Keratinocyte (primary cell): Measurements from ENCODE around the gene DOCK3. TPM values are rescaled to one million over a fixed set of nuclear protein-coding genes. Genes with fewer than 3 reads are reported as not detected.
A peak's percentile ranks its signal among the peaks of the same experiment; 100 is the strongest.
"Not testable (repeated sequence)": the region's sequence is repeated elsewhere in the genome, so short reads cannot be mapped to it uniquely, and the experiment has no call there.

Experiments used
- DNase-seq: peaks from one replicate; pipeline ENCODE4 v3.0.0-alpha.2; 2011; ENCODE audit warnings: low read depth, missing footprints, low spot score
- FAIRE-seq: peaks from 2 replicates; lab custom pipeline; 2011; peaks lifted over from hg19 to GRCh38; lab: Jason Lieb, UNC
- H2AFZ ChIP-seq: 2 replicates; pipeline ENCODE4 v1.6.0; 2012; ENCODE audit warnings: low read length, control low read depth, inconsistent platforms; ENCODE audit not compliant: control insufficient read depth
- H3K27ac ChIP-seq: 2 replicates; pipeline ENCODE4 v1.5.1; 2011; ENCODE audit warnings: low read length; ENCODE audit not compliant: control insufficient read depth, insufficient read depth
- H3K27me3 ChIP-seq: 3 replicates; pipeline ENCODE4 v1.6.0; 2011; ENCODE audit warnings: low read length; ENCODE audit not compliant: control insufficient read depth, insufficient read depth; ENCODE audit errors: extremely low read depth
- H3K36me3 ChIP-seq, 2 experiments: 2 replicates in 1 of 2; 3 replicates in 1 of 2; pipeline ENCODE4 v1.5.1; 2011; ENCODE audit warnings: low read length in 2 of 2, mild to moderate bottlenecking in 1 of 2; ENCODE audit not compliant: control insufficient read depth in 2 of 2, insufficient read depth in 2 of 2; ENCODE audit errors: extremely low read depth in 1 of 2
- H3K4me1 ChIP-seq: 3 replicates; pipeline ENCODE4 v1.5.1; 2011; ENCODE audit warnings: low read length; ENCODE audit not compliant: control insufficient read depth, insufficient read depth; ENCODE audit errors: extremely low read depth
- H3K4me2 ChIP-seq: 3 replicates; pipeline ENCODE4 v1.6.0; 2011; ENCODE audit warnings: low read depth, low read length; ENCODE audit not compliant: control insufficient read depth, insufficient read depth; ENCODE audit errors: extremely low read depth
- H3K4me3 ChIP-seq, 3 experiments: fragments of 200-600 bp in 1 of 3; sonication (generic) in 1 of 3; 2 replicates in 2 of 3; 3 replicates in 1 of 3; pipeline ENCODE4 v1.5.1; 2011 to 2016; ENCODE audit warnings: low read length in 3 of 3, mild to moderate bottlenecking in 3 of 3, control low read depth in 2 of 3, inconsistent platforms in 1 of 3, low read depth in 1 of 3, mixed read lengths in 1 of 3, mixed run types in 1 of 3, moderate library complexity in 1 of 3; ENCODE audit not compliant: control insufficient read depth in 2 of 3, insufficient read depth in 2 of 3; ENCODE audit errors: extremely low read depth in 1 of 3
- H3K79me2 ChIP-seq: 2 replicates; pipeline ENCODE4 v1.6.0; 2012; ENCODE audit warnings: low read length; ENCODE audit not compliant: control insufficient read depth, insufficient read depth
- H3K9ac ChIP-seq: 3 replicates; pipeline ENCODE4 v1.6.0; 2011; ENCODE audit warnings: low read length; ENCODE audit not compliant: control insufficient read depth, insufficient read depth; ENCODE audit errors: extremely low read depth
- H3K9me1 ChIP-seq: 3 replicates; pipeline ENCODE4 v1.6.0; 2011; ENCODE audit warnings: low read length; ENCODE audit not compliant: control insufficient read depth, insufficient read depth; ENCODE audit errors: extremely low read depth
- H3K9me3 ChIP-seq: 2 replicates; pipeline ENCODE4 v1.5.1; 2012; ENCODE audit warnings: low read depth, low read length; ENCODE audit not compliant: control insufficient read depth
- H4K20me1 ChIP-seq: 3 replicates; pipeline ENCODE4 v1.6.0; 2011; ENCODE audit warnings: low read length; ENCODE audit not compliant: control insufficient read depth, insufficient read depth; ENCODE audit errors: extremely low read depth
- CTCF ChIP-seq, 3 experiments: IDR thresholded peaks in 1 of 3; conservative IDR thresholded peaks in 1 of 3; optimal IDR thresholded peaks in 1 of 3; 2 replicates in 2 of 3; 3 replicates in 1 of 3; pipeline versions ENCODE3 to v1.5.1; 2011; ENCODE audit warnings: low read length in 3 of 3, mild to moderate bottlenecking in 3 of 3, moderate library complexity in 2 of 3, control low read depth in 1 of 3, inconsistent platforms in 1 of 3; ENCODE audit not compliant: insufficient read depth in 2 of 3; ENCODE audit errors: extremely low read depth in 1 of 3
- EZH2 ChIP-seq: IDR thresholded peaks from one replicate; pipeline ENCODE4 v1.6.1; 2012; ENCODE audit warnings: inconsistent platforms, mild to moderate bottlenecking, low read length, moderate library complexity
- dilution Hi-C: fragments of 300-500 bp; cut with MboI; formaldehyde crosslinking; loops from one replicate; pipeline ENCODE4 v1.7.0; 2020; ENCODE audit warnings: low sequenced_read_pairs; ENCODE audit not compliant: extremely low pct_ligation_motif_present
- polyA plus RNA-seq, 5 experiments: library from polyadenylated mRNA; depleted of rRNA in 3 of 5; stranded (reverse) in 3 of 5; stranded (forward) in 1 of 5; unstranded in 1 of 5; fragments of >200 nt; gene quantifications; 1 replicate in 1 of 5; 2 replicates in 3 of 5; 3 replicates in 1 of 5; pipeline versions ENCODE4 v1.2.1 to v1.2.3, GENCODE V29; 2011 to 2012; ENCODE audit warnings: missing spikeins in 2 of 5, low read depth in 1 of 5, low replicate concordance in 1 of 5

Gene DOCK3
- polyA plus RNA-seq, 1 donor (not counting 4 experiments of a cell fraction or from before 2014, with no cell fraction given): 0.10 TPM

- FAIRE-seq: no peak
- DNase-seq: no peak
These were observed 210.5 kb downstream of the DOCK3 start for GRCh38 chr3:50885070-50885850.

GRCh38 chr3:50890688-50891344 is 216.1 kb downstream of the DOCK3 start:
- Histone ChIP-seq H4K20me1 (no peaks in the 10 kb centered on the region), H3K4me2 (no peak overlapping the region), H3K27me3 (no peaks in the 10 kb centered on the region), H3K27ac (no peak overlapping the region), H3K9ac (no peak overlapping the region), H3K9me1 (no peaks in the 10 kb centered on the region), H3K4me3 (no peak overlapping the region), H3K36me3 (no peaks in the 10 kb centered on the region), H3K79me2 (no peaks in the 10 kb centered on the region), H3K9me3 (no peaks in the 10 kb centered on the region), H3K4me1 (no peaks in the 10 kb centered on the region), H2AFZ (no peak overlapping the region)
- FAIRE-seq (no peak), DNase-seq (no peak)
- TF ChIP-seq EZH2: no peak
- TF ChIP-seq CTCF (optimal IDR thresholded peaks at IDR 0.05 in 1 of 3, IDR thresholded peaks at IDR 0.05 in 1 of 3, conservative IDR thresholded peaks at IDR 0.05 in 1 of 3; ENCODE audit: extremely low read depth in 1 of 3, insufficient read depth in 2 of 3, low read length in 3 of 3): no peak
- dilution Hi-C loops: no loop called here

More at GRCh38 chr3:50885070-50885850, 210.5 kb downstream of the DOCK3 start:
- no peaks in the 10 kb centered on the region for H4K20me1 ChIP-seq
- H3K4me1 ChIP-seq: no peaks in the 10 kb centered on the region
- H3K27ac ChIP-seq: no peak overlapping the region
- H3K9me3 ChIP-seq: no peaks in the 10 kb centered on the region
- TF ChIP-seq EZH2: no peak
- peak in 2 of 3 experiments; percentile 38 to 55 for TF ChIP-seq CTCF (optimal IDR thresholded peaks at IDR 0.05 in 1 of 3, IDR thresholded peaks at IDR 0.05 in 1 of 3, conservative IDR thresholded peaks at IDR 0.05 in 1 of 3; ENCODE audit: extremely low read depth in 1 of 3, insufficient read depth in 2 of 3, low read length in 3 of 3)
- H2AFZ ChIP-seq: no peak overlapping the region
- H3K4me3 ChIP-seq: no peak overlapping the region
- H3K36me3 ChIP-seq: no peaks in the 10 kb centered on the region
- no peak overlapping the region for H3K9ac ChIP-seq
- H3K79me2 ChIP-seq: no peaks in the 10 kb centered on the region
- no peak overlapping the region for H3K4me2 ChIP-seq
- no peaks in the 10 kb centered on the region for H3K9me1 ChIP-seq
- dilution Hi-C loops: no loop called here
- no peaks in the 10 kb centered on the region for H3K27me3 ChIP-seq

- H3K4me2 ChIP-seq, H3K9me1 ChIP-seq, H3K27ac ChIP-seq, H3K79me2 ChIP-seq, FAIRE-seq, H3K27me3 ChIP-seq, H3K9me3 ChIP-seq, H3K9ac ChIP-seq, H4K20me1 ChIP-seq, H3K36me3 ChIP-seq, H3K4me1 ChIP-seq, H3K4me3 ChIP-seq, DNase-seq, H2AFZ ChIP-seq, dilution Hi-C loops: not testable (repeated sequence)
These were observed 226.4 kb downstream of the DOCK3 start for GRCh38 chr3:50901097-50901496.
